Ovary (tissue), 9 donors: ENCODE measurements around the gene CCR3. TPM values are rescaled to one million over a fixed set of nuclear protein-coding genes. Genes with fewer than 3 reads are reported as not detected.

Experiments used
- DNase-seq, 5 donors: peaks; one replicate each; pipeline ENCODE4 v3.0.0-alpha.2; 2019 to 2020
- H3K27ac ChIP-seq, 2 donors: fragments of 200-600 bp; one replicate each; pipeline versions ENCODE4 v1.5.1 to v1.8.0; 2019 to 2022
- H3K27me3 ChIP-seq: fragments of 200-600 bp; one replicate; pipeline ENCODE4 v1.8.0; 2022
- H3K36me3 ChIP-seq: fragments of 200-600 bp; sonication (generic); one replicate; pipeline ENCODE4 v1.5.1; 2019
- H3K4me1 ChIP-seq: one replicate; pipeline ENCODE4 v1.8.1; 2013; ENCODE audit warnings: mild to moderate bottlenecking, moderate library complexity; ENCODE audit not compliant: insufficient read depth
- H3K4me3 ChIP-seq: fragments of 200-600 bp; sonication (generic); one replicate; pipeline ENCODE4 v1.5.1; 2017
- H3K9me3 ChIP-seq, 2 donors: fragments of 200-600 bp in 1 of 2; sonication (generic) in 1 of 2; one replicate each; pipeline versions ENCODE4 v1.5.1 to v1.8.1; 2013 to 2019; ENCODE audit warnings: mild to moderate bottlenecking in 1 of 2, moderate library complexity in 1 of 2
- EP300 ChIP-seq: sonication (generic); formaldehyde crosslinking; IDR thresholded peaks from one replicate; pipeline ENCODE4 v1.6.1; 2017; ENCODE audit warnings: antibody characterized with exemption
- POLR2A ChIP-seq: fragments of 450-650 bp; IDR thresholded peaks from one replicate; pipeline ENCODE4 v1.6.1; 2017; ENCODE audit warnings: antibody characterized with exemption, mild to moderate bottlenecking, moderate library complexity
- WGBS, 3 donors: extraction: QIAGEN DNeasy Blood & Tissue Kit in 1 of 3; methylation state at CpG; one replicate each; pipeline versions ENCODE4 v1.1.5 to v1.1.7; 2013 to 2017; 5-methylcytosine and 5-hydroxymethylcytosine counted together
- intact Hi-C, 4 donors: fragments of 100-400 bp; cut with DNase I; formaldehyde crosslinking; loops; one replicate each; pipeline versions ENCODE4 v1.11.0 to v1.15.1; 2022 to 2023
- polyA plus RNA-seq, 2 donors: library from polyadenylated mRNA; stranded (reverse); fragments of 200-250 nt in 1 of 2; fragments of 350-450 nt in 1 of 2; fragmentation: Illumina TruSeq in 1 of 2; extraction: RNeasy Lipid Tissue Mini Kit (QIAGEN cat#74804) in 1 of 2; gene quantifications; one replicate each; pipeline ENCODE4 v1.2.3, GENCODE V29; 2013 to 2014
- total RNA-seq, 7 donors: library from RNA; depleted of rRNA in 2 of 7; stranded (reverse); fragments of >200 nt in 2 of 7; fragmentation: NEBNext Ultra II Directional in 3 of 7; extraction: Animal tissue kit (Norgen Biotek cat#: 25700) in 3 of 7; gene quantifications; one replicate each; pipeline versions ENCODE4 v1.1.0 to v1.2.4, GENCODE V29; 2016 to 2023
- TF ChIP-seq, protein P1 (sequence below), 3 donors: fragments of 450-650 bp in 2 of 3; fragments of 200-600 bp in 1 of 3; IDR thresholded peaks; one replicate each; pipeline versions ENCODE4 v1.5.1 to v1.8.0; 2016 to 2022; ENCODE audit warnings: antibody characterized with exemption in 3 of 3, mild to moderate bottlenecking in 1 of 3
- donor health status: DM: no; HTN: no; CAD: no; lungs with moderate emphysema.
- donor health status: DM: no; HTN: no; CAD: no.
- donor health status: Bipolar disorder and iron deficiency.
- donor health status: DM: yes; HTN: yes; CAD: no.
- donor health status: DM: no; HTN: no; CAD: no.
- donor health status: DM: yes; HTN: yes; CAD: no.

CCR3 gene
- total and polyA plus RNA-seq, 9 donors, result not detected

DNA sequence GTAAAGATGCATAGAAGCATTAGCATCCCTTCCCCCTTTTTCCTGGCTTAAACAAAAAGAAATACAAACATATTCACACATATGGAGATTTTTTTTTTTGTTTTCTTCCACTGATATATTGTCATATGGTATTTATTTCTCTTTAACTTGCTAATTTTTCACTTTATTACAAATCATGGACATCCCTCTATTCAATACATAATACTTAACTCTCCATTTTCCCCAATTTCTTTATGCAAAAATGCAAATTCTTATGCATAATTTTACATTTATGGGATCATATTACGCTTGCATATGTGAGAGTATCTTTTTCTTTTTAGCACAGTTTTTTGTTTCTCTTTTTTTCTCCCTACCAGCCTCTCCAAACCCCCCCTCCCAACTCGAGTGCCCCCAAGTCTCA lies 48.8 kb downstream of the CCR3 start:
- H3K27me3 ChIP-seq, result no peaks in the 10 kb centered on the region
- no peak overlapping the region for H3K27ac ChIP-seq
- WGBS, 3 donors, result 59 to 74% (median 62%) methylated on average over 2 of the region's 2 CpGs
- no peak overlapping the region for H3K4me3 ChIP-seq
- no peaks in the 10 kb centered on the region for H3K9me3 ChIP-seq
- H3K4me1 ChIP-seq, result no peaks in the 10 kb centered on the region
- TF ChIP-seq, protein P1, sequence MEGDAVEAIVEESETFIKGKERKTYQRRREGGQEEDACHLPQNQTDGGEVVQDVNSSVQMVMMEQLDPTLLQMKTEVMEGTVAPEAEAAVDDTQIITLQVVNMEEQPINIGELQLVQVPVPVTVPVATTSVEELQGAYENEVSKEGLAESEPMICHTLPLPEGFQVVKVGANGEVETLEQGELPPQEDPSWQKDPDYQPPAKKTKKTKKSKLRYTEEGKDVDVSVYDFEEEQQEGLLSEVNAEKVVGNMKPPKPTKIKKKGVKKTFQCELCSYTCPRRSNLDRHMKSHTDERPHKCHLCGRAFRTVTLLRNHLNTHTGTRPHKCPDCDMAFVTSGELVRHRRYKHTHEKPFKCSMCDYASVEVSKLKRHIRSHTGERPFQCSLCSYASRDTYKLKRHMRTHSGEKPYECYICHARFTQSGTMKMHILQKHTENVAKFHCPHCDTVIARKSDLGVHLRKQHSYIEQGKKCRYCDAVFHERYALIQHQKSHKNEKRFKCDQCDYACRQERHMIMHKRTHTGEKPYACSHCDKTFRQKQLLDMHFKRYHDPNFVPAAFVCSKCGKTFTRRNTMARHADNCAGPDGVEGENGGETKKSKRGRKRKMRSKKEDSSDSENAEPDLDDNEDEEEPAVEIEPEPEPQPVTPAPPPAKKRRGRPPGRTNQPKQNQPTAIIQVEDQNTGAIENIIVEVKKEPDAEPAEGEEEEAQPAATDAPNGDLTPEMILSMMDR (IDR thresholded peaks at IDR 0.05), result no peak
- TF ChIP-seq EP300 (no peak), POLR2A (no peak)
- DNase-seq, result no peak
- H3K36me3 ChIP-seq, result no peaks in the 10 kb centered on the region
- intact Hi-C loops, result no loop called here

DNA sequence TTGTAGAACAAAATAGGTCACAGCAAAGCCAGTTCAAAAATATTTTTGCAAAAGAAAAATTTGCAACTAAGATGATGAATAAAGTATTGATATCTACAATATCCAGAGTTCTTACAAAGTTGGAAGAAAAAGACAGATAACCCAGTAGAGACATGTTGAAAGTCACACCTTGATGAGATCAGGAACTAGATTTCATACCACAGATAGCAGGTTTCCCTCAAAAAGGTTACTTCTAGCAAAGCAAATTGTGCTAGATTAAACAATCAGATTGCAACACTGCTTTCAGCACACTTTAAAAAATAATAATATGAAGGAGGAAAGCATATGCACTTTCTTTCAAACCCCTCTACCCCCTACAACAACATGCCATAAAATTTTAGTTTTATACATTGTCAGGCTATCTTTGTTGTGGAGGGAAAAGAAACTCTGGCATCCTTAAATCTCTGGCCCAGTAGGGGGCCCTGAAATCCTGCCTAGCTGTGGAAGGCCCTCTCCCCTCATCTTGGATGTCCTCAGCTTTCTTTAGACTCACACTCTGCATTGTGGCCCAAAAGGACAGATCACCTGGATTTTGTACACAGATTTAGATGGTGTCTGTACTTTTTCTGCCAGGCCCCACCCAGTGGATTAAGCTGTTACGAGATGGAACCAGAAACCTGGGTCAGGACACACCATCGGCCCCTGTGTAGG lies 50.9 kb downstream of the CCR3 start:
- Histone ChIP-seq H3K9me3 (no peaks in the 10 kb centered on the region), H3K36me3 (no peaks in the 10 kb centered on the region), H3K4me3 (no peak overlapping the region), H3K27ac (no peak overlapping the region), H3K4me1 (no peaks in the 10 kb centered on the region), H3K27me3 (no peaks in the 10 kb centered on the region)
- DNase-seq, result no peak
- 71 to 77% (median 76%) methylated on average over 2 of the region's 2 CpGs for WGBS, 3 donors
- TF ChIP-seq EP300, result no peak
- TF ChIP-seq, protein P1 (IDR thresholded peaks at IDR 0.05), result no peak
- no peak for TF ChIP-seq POLR2A
- intact Hi-C loops, result no loop called here

- H3K9me3 ChIP-seq, result no peaks in the 10 kb centered on the region
- DNase-seq, result no peak
- H3K27ac ChIP-seq, result no peak overlapping the region
- no peaks in the 10 kb centered on the region for H3K36me3 ChIP-seq
- H3K4me3 ChIP-seq, result no peak overlapping the region
- H3K4me1 ChIP-seq, result no peaks in the 10 kb centered on the region
- intact Hi-C loops, result no loop called here
- WGBS, 3 donors, result 55 to 62% (median 60%) methylated on average over 4 of the region's 4 CpGs
- H3K27me3 ChIP-seq, result no peaks in the 10 kb centered on the region
- TF ChIP-seq POLR2A (no peak), EP300 (no peak)
- TF ChIP-seq, protein P1 (IDR thresholded peaks at IDR 0.05), result no peak
Observed at GRCh38 chr3:46293991-46294833, 52.0 kb downstream of the CCR3 start.

- WGBS, 3 donors, result 59 to 97% (median 86%) methylated on average over 1 of the region's 1 CpG
- no peak overlapping the region for H3K4me3 ChIP-seq
- H3K27me3 ChIP-seq, result no peaks in the 10 kb centered on the region
- no peak for TF ChIP-seq POLR2A
- TF ChIP-seq EP300, result no peak
- TF ChIP-seq, protein P1 (IDR thresholded peaks at IDR 0.05), result no peak
- H3K36me3 ChIP-seq, result no peaks in the 10 kb centered on the region
- H3K4me1 ChIP-seq, result no peaks in the 10 kb centered on the region
- intact Hi-C loops, result no loop called here
- DNase-seq, result no peak
- no peaks in the 10 kb centered on the region for H3K9me3 ChIP-seq
- no peak overlapping the region for H3K27ac ChIP-seq
Observed at GRCh38 chr3:46296826-46297225, 54.6 kb downstream of the CCR3 start.
